HepG2 (cell line): ENCODE results near the gene XPR1. TPM values are rescaled to one million over a fixed set of nuclear protein-coding genes. Genes with fewer than 3 reads are reported as not detected.
A peak's percentile ranks its signal among the peaks of the same experiment; 100 is the strongest.

ENCODE experiments used
- DPF2 ChIP-seq: sonication (generic); formaldehyde crosslinking; IDR thresholded peaks from 2 replicates; pipeline ENCODE4 v1.4.0; 2020; ENCODE audit warnings: mild to moderate bottlenecking, low read depth, missing genetic modification reagents, borderline replicate concordance
- HOXA3 ChIP-seq: sonication (generic); formaldehyde crosslinking; IDR thresholded peaks from 2 replicates; pipeline ENCODE4 v1.5.0; 2020; ENCODE audit warnings: missing genetic modification reagents
- MAFF ChIP-seq: IDR thresholded peaks from 2 replicates; pipeline ENCODE4 v1.6.1; 2011; ENCODE audit warnings: low read depth, low read length, improper control_type of control experiment
- NR2F1 ChIP-seq, 2 experiments: fragments of 450-650 bp in 1 of 2; formaldehyde crosslinking in 1 of 2; IDR thresholded peaks; 2 replicates each; pipeline versions ENCODE4 v1.5.0 to v1.6.1; 2016 to 2020; ENCODE audit warnings: mild to moderate bottlenecking in 1 of 2, missing compliant biosample characterization in 1 of 2, missing genetic modification reagents in 1 of 2, moderate library complexity in 1 of 2
- SOX5 ChIP-seq: IDR thresholded peaks from 2 replicates; pipeline ENCODE4 v1.6.1; 2016; ENCODE audit warnings: borderline replicate concordance
- SRSF1 ChIP-seq: fragments of 200-400 bp; formaldehyde crosslinking; optimal IDR thresholded peaks from 2 replicates; pipeline ENCODE3; 2017; ENCODE audit warnings: mild to moderate bottlenecking, low read depth, low read length, moderate library complexity
- XRCC5 ChIP-seq: fragments of 200-400 bp; formaldehyde crosslinking; optimal IDR thresholded peaks from 2 replicates; pipeline ENCODE3; 2017; ENCODE audit warnings: mild to moderate bottlenecking, low read length
- YEATS4 ChIP-seq: sonication (generic); formaldehyde crosslinking; IDR thresholded peaks from 2 replicates; pipeline ENCODE4 v1.4.0; 2020; ENCODE audit warnings: missing genetic modification reagents, borderline replicate concordance
- ZFY ChIP-seq: sonication (generic); formaldehyde crosslinking; IDR thresholded peaks from 2 replicates; pipeline ENCODE4 v1.4.0; 2020; ENCODE audit warnings: missing genetic modification reagents
- ZMAT5 ChIP-seq: sonication (generic); formaldehyde crosslinking; IDR thresholded peaks from 2 replicates; pipeline ENCODE4 v1.5.0; 2020; ENCODE audit warnings: mild to moderate bottlenecking, low read depth, missing genetic modification reagents, borderline replicate concordance
- ZNF282 ChIP-seq: fragments of 450-650 bp; IDR thresholded peaks from 2 replicates; pipeline ENCODE4 v1.6.1; 2018; ENCODE audit not compliant: partially characterized antibody
- ZNF407 ChIP-seq: sonication (generic); formaldehyde crosslinking; IDR thresholded peaks from one replicate; pipeline ENCODE4 v1.5.1; 2020; ENCODE audit warnings: mild to moderate bottlenecking, missing genetic modification reagents; ENCODE audit errors: not compliant biosample characterization
- ZNF629 ChIP-seq: sonication (generic); formaldehyde crosslinking; conservative IDR thresholded peaks from 2 replicates; pipeline ENCODE4 v1.5.0; 2020; ENCODE audit warnings: missing genetic modification reagents
- ZNF644 ChIP-seq: IDR thresholded peaks from 2 replicates; pipeline ENCODE4 v1.6.1; 2016; ENCODE audit warnings: low read depth
- ZSCAN29 ChIP-seq: sonication (generic); formaldehyde crosslinking; conservative IDR thresholded peaks from 2 replicates; pipeline ENCODE4 v1.4.0; 2020; ENCODE audit warnings: mild to moderate bottlenecking, missing genetic modification reagents
- polyA plus RNA-seq, 8 experiments: library from polyadenylated mRNA; depleted of rRNA in 3 of 8; stranded (reverse) in 7 of 8; unstranded in 1 of 8; fragments of >200 nt; fragmentation: Illumina TruSeq in 4 of 8; extraction: Trizol in 4 of 8; gene quantifications; 2 replicates each; pipeline versions ENCODE4 v1.2.1 to v1.2.3, GENCODE V29; 2011 to 2016; ENCODE audit warnings: low read depth in 4 of 8, missing spikeins in 1 of 8, mixed read lengths in 1 of 8; ENCODE audit not compliant: insufficient read depth in 1 of 8
- total RNA-seq, 5 experiments: library from RNA; depleted of rRNA; stranded (reverse); fragments of >200 nt; fragmentation: Illumina TruSeq; extraction: Trizol; gene quantifications; 2 replicates each; pipeline ENCODE4 v1.2.3, GENCODE V29; 2016; ENCODE audit warnings: low read depth in 1 of 5
- TF ChIP-seq, protein P1 (sequence below): sonication (generic); formaldehyde crosslinking; IDR thresholded peaks from 2 replicates; pipeline ENCODE4 v1.4.0; 2020; ENCODE audit warnings: missing genetic modification reagents, borderline replicate concordance

Gene XPR1
- total and polyA plus RNA-seq, 2 of the 13 experiments (the other 11 are each of a cell fraction or from before 2014, with no cell fraction given), result 22.3 to 23.6 TPM

GRCh38 chr1:180631766-180632325, at the start of gene XPR1 (continued):
- TF ChIP-seq MAFF (no peak), XRCC5 (peak; percentile 49), ZSCAN29 (CRISPR knock-in tag) (0 out of 2 replicates have a peak, but pooled peaks have one; percentile 28), ZMAT5 (CRISPR knock-in tag) (no peak), SRSF1 (no peak), ZFY (CRISPR knock-in tag) (peak; percentile 55; the same call in 1 of the 2 replicates), ZNF282 (no peak), ZNF407 (CRISPR knock-in tag) (peak; percentile 33), YEATS4 (CRISPR knock-in tag) (peak; percentile 83; the same call in 1 of the 2 replicates), SOX5 (CRISPR knock-in tag) (no peak), NR2F1 (CRISPR knock-in tag; IDR thresholded peaks at IDR 0.05) (no peak), HOXA3 (CRISPR knock-in tag) (peak; percentile 60; the same call in 1 of the 2 replicates), DPF2 (CRISPR knock-in tag) (no peak), ZNF629 (CRISPR knock-in tag) (no peak), ZNF644 (CRISPR knock-in tag) (no peak)
- TF ChIP-seq, protein P1, sequence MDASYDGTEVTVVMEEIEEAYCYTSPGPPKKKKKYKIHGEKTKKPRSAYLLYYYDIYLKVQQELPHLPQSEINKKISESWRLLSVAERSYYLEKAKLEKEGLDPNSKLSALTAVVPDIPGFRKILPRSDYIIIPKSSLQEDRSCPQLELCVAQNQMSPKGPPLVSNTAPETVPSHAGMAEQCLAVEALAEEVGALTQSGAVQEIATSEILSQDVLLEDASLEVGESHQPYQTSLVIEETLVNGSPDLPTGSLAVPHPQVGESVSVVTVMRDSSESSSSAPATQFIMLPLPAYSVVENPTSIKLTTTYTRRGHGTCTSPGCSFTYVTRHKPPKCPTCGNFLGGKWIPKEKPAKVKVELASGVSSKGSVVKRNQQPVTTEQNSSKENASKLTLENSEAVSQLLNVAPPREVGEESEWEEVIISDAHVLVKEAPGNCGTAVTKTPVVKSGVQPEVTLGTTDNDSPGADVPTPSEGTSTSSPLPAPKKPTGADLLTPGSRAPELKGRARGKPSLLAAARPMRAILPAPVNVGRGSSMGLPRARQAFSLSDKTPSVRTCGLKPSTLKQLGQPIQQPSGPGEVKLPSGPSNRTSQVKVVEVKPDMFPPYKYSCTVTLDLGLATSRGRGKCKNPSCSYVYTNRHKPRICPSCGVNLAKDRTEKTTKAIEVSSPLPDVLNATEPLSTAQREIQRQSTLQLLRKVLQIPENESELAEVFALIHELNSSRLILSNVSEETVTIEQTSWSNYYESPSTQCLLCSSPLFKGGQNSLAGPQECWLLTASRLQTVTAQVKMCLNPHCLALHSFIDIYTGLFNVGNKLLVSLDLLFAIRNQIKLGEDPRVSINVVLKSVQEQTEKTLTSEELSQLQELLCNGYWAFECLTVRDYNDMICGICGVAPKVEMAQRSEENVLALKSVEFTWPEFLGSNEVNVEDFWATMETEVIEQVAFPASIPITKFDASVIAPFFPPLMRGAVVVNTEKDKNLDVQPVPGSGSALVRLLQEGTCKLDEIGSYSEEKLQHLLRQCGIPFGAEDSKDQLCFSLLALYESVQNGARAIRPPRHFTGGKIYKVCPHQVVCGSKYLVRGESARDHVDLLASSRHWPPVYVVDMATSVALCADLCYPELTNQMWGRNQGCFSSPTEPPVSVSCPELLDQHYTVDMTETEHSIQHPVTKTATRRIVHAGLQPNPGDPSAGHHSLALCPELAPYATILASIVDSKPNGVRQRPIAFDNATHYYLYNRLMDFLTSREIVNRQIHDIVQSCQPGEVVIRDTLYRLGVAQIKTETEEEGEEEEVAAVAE (CRISPR knock-in tag), result 0 out of 2 replicates have a peak, but pooled peaks have one; percentile 37
